Endodermal cell (in vitro differentiated cells): ENCODE measurements around the gene MRPL49. TPM values are rescaled to one million over a fixed set of nuclear protein-coding genes. Genes with fewer than 3 reads are reported as not detected.

ENCODE experiments used
- DNase-seq: peaks from one replicate; pipeline ENCODE4 v3.0.0-alpha.2; 2017
- H3K27ac ChIP-seq: 2 replicates; pipeline ENCODE4 v1.5.1; 2013; ENCODE audit warnings: mild to moderate bottlenecking, low read depth, low read length, moderate library complexity
- H3K27me3 ChIP-seq: 2 replicates; pipeline ENCODE4 v1.6.1; 2013; ENCODE audit warnings: mild to moderate bottlenecking, low read length, moderate library complexity; ENCODE audit not compliant: insufficient read depth, control insufficient read depth, poor library complexity, severe bottlenecking
- H3K36me3 ChIP-seq: 2 replicates; pipeline ENCODE4 v1.7.0; 2013; ENCODE audit warnings: mild to moderate bottlenecking, low read length, moderate library complexity; ENCODE audit not compliant: control insufficient read depth, insufficient read depth
- H3K4me1 ChIP-seq: one replicate; pipeline ENCODE4 v1.7.0; 2013; ENCODE audit warnings: low read length; ENCODE audit not compliant: control insufficient read depth, insufficient read depth
- H3K4me3 ChIP-seq: 2 replicates; pipeline ENCODE4 v1.5.1; 2013; ENCODE audit warnings: mild to moderate bottlenecking, low read length, moderate library complexity
- H3K9ac ChIP-seq: 2 replicates; pipeline ENCODE4 v1.6.1; 2013; ENCODE audit warnings: mild to moderate bottlenecking, low read length, moderate library complexity; ENCODE audit not compliant: poor library complexity, severe bottlenecking; ENCODE audit errors: extremely low read depth
- H3K9me3 ChIP-seq: 2 replicates; pipeline ENCODE4 v1.6.1; 2013; ENCODE audit warnings: mild to moderate bottlenecking, low read length, moderate library complexity; ENCODE audit not compliant: control insufficient read depth
- H3K27ac Mint-ChIP-seq: 2 replicates; pipeline ENCODE4 v1.8.0; 2020; ENCODE audit warnings: mixed read lengths
- H3K27me3 Mint-ChIP-seq: 2 replicates; pipeline ENCODE4 v1.8.0; 2021; ENCODE audit warnings: mild to moderate bottlenecking, mixed read lengths; ENCODE audit not compliant: insufficient read depth
- H3K36me3 Mint-ChIP-seq: 2 replicates; pipeline ENCODE4 v1.8.0; 2020; ENCODE audit warnings: low read depth, mixed read lengths
- H3K4me1 Mint-ChIP-seq: 2 replicates; pipeline ENCODE4 v1.8.0; 2020; ENCODE audit warnings: mixed read lengths
- H3K4me3 Mint-ChIP-seq: 2 replicates; pipeline ENCODE4 v1.8.0; 2020; ENCODE audit warnings: mild to moderate bottlenecking, moderate library complexity, mixed read lengths
- H3K9me3 Mint-ChIP-seq: 2 replicates; pipeline ENCODE4 v1.8.0; 2020; ENCODE audit warnings: mild to moderate bottlenecking, mixed read lengths
- WGBS, 2 experiments: methylation state at CpG; one replicate each; pipeline versions ENCODE4 v1.1.5 to v1.1.7; 2013; ENCODE audit warnings: missing lambda C conversion rate in 2 of 2, mixed read lengths in 1 of 2; ENCODE audit not compliant: insufficient coverage in 1 of 2, insufficient read length in 1 of 2; 5-methylcytosine and 5-hydroxymethylcytosine counted together
- total RNA-seq, 2 donors: library from RNA; stranded (reverse); fragmentation: NEBNext Ultra II Directional in 1 of 2; extraction: Animal tissue kit (Norgen Biotek cat#: 25700) in 1 of 2; gene quantifications; 2 replicates in 1 of 2; 3 replicates in 1 of 2; pipeline ENCODE4 v1.2.1, GENCODE V29; 2021
- TF ChIP-seq, protein P1 (sequence below): fragments of 200-600 bp; sonication (generic); conservative IDR thresholded peaks from 2 replicates; pipeline ENCODE4 v1.5.0; 2021; ENCODE audit warnings: antibody characterized with exemption, mild to moderate bottlenecking

The MRPL49 gene
- total RNA-seq, 2 donors from 2014 or later = 53.9 to 56.6 TPM

DNA sequence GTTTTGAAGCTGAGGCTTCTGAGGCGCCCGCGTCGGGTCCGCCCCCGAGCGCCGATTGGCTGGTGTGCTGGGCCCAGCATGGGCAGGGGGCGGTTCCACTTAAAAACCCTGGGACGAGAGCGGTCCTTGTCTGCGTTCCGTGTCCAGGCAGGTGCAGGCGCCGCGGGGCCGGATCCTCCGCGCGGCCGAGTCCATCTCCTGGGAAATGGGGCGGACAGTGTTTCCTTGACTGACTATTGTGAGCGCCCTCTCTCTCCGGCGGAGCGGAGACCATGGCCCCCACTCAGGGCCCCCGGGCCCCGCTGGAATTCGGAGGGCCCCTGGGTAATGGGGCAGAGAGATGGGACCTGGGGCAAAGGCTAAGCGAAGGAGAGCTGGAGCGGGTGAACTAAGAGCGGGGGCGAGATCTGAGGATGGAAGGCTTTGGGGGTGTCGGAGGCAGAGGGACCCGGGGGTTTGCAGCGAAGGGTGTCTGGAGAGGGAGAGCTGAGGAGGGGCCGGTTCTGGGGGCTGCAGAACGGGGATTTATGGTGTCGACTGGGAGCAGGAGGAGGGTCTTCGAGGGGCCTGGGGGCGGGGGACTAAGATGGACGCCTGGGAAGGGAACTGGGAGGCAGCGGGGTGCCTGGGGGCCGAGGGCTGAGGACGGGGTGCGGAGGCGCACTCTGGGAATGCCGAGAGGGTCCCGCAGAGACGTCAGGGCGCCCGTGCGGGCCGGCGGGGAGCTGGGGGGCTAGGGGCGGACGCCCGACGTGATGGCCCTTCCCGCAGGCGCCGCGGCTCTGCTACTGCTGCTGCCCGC lies 10.2 kb upstream of the MRPL49 start, which contains the start of gene TM7SF2:
TM7SF2 (plus strand) TSS at position 129 of the 802 bp plus-strand sequence; CDS start at position 273, 144 bp downstream.
- Mint-ChIP-seq H3K9me3 (no peaks in the 10 kb centered on the region), H3K27me3 (no peaks in the 10 kb centered on the region), H3K27ac (peak within 1 kb of the TSS; percentile 92), H3K4me1 (peaks cover 6% of the 10 kb centered on the region), H3K36me3 (peaks cover 5% of the 10 kb centered on the region), H3K4me3 (peak within 1 kb of the TSS; percentile 89)
- H3K27me3 ChIP-seq = no peaks in the 10 kb centered on the region
- H3K4me3 ChIP-seq = peak within 1 kb of the TSS; percentile 87
- peak; percentile 98 for DNase-seq
- 0 to 1% methylated on average over 15 to 64 of the region's 64 CpGs for WGBS, 2 experiments
- H3K27ac ChIP-seq = peak within 1 kb of the TSS; percentile 84
- H3K4me1 ChIP-seq = peaks cover 8% of the 10 kb centered on the region
- no peaks in the 10 kb centered on the region for H3K9me3 ChIP-seq
- peak within 1 kb of the TSS; percentile 60 for H3K9ac ChIP-seq
- H3K36me3 ChIP-seq = peaks cover 28% of the 10 kb centered on the region
- TF ChIP-seq, protein P1, sequence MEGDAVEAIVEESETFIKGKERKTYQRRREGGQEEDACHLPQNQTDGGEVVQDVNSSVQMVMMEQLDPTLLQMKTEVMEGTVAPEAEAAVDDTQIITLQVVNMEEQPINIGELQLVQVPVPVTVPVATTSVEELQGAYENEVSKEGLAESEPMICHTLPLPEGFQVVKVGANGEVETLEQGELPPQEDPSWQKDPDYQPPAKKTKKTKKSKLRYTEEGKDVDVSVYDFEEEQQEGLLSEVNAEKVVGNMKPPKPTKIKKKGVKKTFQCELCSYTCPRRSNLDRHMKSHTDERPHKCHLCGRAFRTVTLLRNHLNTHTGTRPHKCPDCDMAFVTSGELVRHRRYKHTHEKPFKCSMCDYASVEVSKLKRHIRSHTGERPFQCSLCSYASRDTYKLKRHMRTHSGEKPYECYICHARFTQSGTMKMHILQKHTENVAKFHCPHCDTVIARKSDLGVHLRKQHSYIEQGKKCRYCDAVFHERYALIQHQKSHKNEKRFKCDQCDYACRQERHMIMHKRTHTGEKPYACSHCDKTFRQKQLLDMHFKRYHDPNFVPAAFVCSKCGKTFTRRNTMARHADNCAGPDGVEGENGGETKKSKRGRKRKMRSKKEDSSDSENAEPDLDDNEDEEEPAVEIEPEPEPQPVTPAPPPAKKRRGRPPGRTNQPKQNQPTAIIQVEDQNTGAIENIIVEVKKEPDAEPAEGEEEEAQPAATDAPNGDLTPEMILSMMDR = no peak

DNA sequence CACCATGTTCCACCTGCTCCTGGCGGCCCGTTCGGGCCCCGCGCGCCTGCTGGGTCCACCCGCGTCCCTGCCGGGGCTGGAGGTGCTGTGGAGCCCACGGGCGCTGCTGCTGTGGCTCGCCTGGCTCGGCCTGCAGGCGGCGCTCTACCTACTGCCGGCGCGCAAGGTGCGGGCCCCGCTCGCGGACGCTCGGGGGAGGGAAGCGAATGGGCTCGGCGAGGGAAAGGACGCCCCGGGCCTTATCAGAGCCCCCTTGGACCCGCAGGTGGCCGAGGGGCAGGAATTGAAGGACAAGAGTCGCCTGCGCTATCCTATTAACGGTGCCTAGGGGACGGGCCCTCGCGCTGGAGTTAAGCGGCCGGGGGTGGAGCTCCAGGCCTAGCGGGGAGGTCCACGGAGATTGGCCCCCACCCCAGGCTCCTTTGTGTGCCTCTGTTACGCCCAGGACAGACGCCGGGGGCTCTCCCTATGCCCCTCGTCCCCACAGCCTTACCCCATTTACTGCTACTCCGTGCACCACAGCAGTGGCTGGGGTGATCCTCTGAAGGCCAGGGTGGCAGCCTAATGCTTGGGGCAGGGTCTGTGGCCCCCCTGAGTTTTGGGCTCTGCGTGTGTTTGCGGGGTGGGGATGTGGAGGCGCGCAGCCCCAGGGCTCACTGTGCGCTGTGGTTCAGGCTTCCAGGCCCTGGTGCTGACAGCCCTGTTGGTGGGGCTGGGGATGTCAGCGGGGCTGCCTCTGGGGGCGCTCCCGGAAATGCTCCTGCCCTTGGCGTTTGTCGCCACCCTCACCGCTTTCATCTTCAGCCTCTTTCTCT lies 9.4 kb upstream of the MRPL49 start:
- no peaks in the 10 kb centered on the region for H3K27me3 ChIP-seq
- peaks cover 6% of the 10 kb centered on the region for H3K4me1 Mint-ChIP-seq
- H3K9ac ChIP-seq = peak overlapping the region; percentile 60
- H3K9me3 ChIP-seq = no peaks in the 10 kb centered on the region
- H3K36me3 ChIP-seq = peaks cover 28% of the 10 kb centered on the region
- no peaks in the 10 kb centered on the region for H3K27me3 Mint-ChIP-seq
- no peak overlapping the region for H3K27ac ChIP-seq
- H3K27ac Mint-ChIP-seq = peak overlapping the region; percentile 48
- peaks cover 8% of the 10 kb centered on the region for H3K4me1 ChIP-seq
- H3K4me3 ChIP-seq = peak overlapping the region; percentile 87
- H3K4me3 Mint-ChIP-seq = peak overlapping the region; percentile 89
- H3K9me3 Mint-ChIP-seq = no peaks in the 10 kb centered on the region
- peaks cover 5% of the 10 kb centered on the region for H3K36me3 Mint-ChIP-seq
- peak; percentile 86 for DNase-seq
- TF ChIP-seq, protein P1 = peak; percentile 95
- WGBS, 2 experiments = 1 to 3% methylated on average over 19 to 57 of the region's 57 CpGs

DNA sequence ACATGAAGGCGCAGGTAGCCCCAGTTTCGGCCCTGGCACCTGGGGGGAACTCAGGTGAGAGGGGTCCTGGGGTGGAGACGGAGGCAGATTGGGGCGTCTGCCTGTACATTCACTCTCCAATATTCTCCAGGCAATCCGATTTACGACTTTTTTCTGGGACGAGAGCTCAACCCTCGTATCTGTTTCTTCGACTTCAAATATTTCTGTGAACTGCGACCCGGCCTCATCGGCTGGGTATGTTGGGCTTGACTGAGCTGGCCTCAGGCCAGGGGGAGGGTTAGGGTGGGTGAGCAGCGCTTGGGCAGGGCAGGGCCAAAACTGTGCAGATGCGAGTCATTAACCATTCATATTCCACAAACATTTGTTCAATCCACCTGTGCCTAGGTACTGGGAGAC lies 8.8 kb upstream of the MRPL49 start:
- no peak overlapping the region for H3K9ac ChIP-seq
- H3K9me3 ChIP-seq = no peaks in the 10 kb centered on the region
- peaks cover 8% of the 10 kb centered on the region for H3K4me1 ChIP-seq
- peak overlapping the region; percentile 89 for H3K4me3 Mint-ChIP-seq
- no peaks in the 10 kb centered on the region for H3K27me3 Mint-ChIP-seq
- no peaks in the 10 kb centered on the region for H3K9me3 Mint-ChIP-seq
- H3K27ac ChIP-seq = no peak overlapping the region
- peaks cover 33% of the 10 kb centered on the region for H3K36me3 ChIP-seq
- 76 to 80% methylated on average over 1 to 13 of the region's 14 CpGs for WGBS, 2 experiments
- peaks cover 7% of the 10 kb centered on the region for H3K4me1 Mint-ChIP-seq
- no peak for DNase-seq
- H3K36me3 Mint-ChIP-seq = peaks cover 8% of the 10 kb centered on the region
- peak overlapping the region; percentile 48 for H3K27ac Mint-ChIP-seq
- TF ChIP-seq, protein P1 = no peak
- no peaks in the 10 kb centered on the region for H3K27me3 ChIP-seq
- peak overlapping the region; percentile 87 for H3K4me3 ChIP-seq
